GM12801 (cell line): ENCODE data around the gene LAMP2.

Source experiments
- TF ChIP-seq, protein P1 (sequence below): IDR thresholded peaks from one replicate; pipeline ENCODE4 v1.5.1; 2011; ENCODE audit warnings: control low read depth; ENCODE audit not compliant: insufficient read length; ENCODE audit errors: extremely low read depth

LAMP2 gene

DNA sequence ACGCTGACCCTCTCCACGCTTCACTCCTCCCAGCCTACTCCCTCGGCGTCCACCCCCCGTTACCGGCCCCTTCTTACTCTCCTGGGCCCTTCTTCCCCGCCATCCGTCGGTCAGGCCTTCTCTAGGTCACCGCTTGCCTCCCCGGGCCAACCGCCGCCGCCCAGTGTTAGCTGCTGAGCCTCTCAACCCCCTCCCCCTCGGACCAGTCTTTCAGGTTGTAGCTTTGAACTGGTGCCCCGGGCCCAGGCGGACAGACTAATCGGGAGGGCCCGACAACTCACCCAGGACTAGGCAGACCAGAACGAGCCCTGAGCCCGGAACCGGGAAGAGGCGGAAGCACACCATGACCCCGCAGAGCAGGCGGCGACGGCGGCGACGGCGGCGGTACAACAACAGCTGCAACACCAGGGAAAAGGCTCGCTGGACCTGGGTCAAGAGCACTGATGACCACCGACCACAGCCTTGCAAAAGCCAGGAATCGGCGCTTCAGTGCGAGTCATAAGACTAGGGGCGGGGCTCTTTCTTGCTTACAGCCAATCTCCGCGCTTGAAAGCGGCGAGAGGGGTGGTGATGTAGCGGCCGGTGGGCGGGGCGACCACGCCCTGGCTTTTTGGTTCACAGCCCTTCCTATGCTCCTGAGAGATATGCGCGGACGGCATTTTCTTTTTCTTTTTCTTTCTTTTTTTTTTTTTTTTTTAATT, at the start of gene LAMP2:
Gene LAMP2 (minus strand): TSS at position 472 of the 701 bp plus-strand sequence. CDS start 127 bp downstream, at position 345.
- TF ChIP-seq, protein P1, sequence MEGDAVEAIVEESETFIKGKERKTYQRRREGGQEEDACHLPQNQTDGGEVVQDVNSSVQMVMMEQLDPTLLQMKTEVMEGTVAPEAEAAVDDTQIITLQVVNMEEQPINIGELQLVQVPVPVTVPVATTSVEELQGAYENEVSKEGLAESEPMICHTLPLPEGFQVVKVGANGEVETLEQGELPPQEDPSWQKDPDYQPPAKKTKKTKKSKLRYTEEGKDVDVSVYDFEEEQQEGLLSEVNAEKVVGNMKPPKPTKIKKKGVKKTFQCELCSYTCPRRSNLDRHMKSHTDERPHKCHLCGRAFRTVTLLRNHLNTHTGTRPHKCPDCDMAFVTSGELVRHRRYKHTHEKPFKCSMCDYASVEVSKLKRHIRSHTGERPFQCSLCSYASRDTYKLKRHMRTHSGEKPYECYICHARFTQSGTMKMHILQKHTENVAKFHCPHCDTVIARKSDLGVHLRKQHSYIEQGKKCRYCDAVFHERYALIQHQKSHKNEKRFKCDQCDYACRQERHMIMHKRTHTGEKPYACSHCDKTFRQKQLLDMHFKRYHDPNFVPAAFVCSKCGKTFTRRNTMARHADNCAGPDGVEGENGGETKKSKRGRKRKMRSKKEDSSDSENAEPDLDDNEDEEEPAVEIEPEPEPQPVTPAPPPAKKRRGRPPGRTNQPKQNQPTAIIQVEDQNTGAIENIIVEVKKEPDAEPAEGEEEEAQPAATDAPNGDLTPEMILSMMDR, result no peak

DNA sequence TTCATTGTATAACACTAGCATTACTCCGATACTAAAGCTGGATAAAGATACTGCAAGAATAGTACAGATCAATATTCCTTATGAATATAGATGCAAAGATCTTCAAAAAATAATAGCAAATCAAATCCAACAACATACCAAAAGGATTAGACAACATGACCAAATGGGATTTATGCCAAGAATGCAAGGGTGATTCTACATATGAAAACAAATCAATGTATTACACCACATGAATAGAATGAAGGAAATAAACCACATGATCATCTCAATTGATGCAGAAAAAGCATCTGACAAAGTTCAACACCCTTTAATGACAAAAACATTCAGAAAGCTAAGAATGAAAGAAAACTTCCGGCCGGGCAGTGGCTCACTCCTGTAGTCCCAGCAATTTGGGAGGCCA, 48.8 kb upstream of the LAMP2 start:
- TF ChIP-seq, protein P1, result no peak

DNA sequence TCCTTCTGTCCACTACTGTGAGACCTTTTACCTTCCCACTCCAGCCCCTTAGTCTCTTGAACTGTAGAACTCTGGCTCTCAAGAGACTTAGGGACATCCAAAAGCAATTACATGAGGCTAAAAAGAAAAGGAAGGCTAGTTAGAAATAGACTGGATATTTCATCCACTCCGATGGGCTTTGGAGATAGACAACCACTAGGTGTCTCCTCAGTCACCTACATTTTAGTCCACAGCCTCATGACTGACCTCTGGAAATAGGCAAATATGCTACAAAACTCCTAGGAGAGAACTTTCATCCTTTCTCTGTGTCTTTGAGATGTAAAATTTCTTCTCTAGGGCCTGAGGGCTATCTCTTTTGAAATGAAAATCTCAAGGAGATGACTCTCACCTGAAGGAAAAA, 45.1 kb upstream of the LAMP2 start:
- TF ChIP-seq, protein P1, result no peak

GRCh38 chrX:120512627-120513026, 43.5 kb upstream of the LAMP2 start:
- TF ChIP-seq, protein P1, result no peak

DNA sequence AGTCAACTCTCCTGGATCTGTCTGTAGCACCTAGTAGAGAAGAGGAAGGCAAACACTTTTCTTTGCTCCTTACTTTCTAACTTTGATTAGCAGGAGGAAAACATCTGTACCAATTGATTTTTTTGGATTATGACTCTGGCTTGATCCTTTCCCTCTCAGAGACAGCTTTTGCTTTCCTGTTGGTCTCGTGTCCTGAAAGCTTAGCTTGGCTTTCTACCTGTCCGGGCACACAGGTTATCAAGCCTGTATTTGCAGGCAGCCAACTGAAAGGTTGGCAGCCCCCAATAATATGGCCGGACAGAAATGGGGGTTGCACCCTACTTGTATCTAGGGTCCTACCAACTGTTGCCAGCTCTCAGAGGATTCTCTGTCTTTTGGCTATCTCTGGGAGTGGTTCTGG, 43.1 kb upstream of the LAMP2 start:
- TF ChIP-seq, protein P1, result no peak

DNA sequence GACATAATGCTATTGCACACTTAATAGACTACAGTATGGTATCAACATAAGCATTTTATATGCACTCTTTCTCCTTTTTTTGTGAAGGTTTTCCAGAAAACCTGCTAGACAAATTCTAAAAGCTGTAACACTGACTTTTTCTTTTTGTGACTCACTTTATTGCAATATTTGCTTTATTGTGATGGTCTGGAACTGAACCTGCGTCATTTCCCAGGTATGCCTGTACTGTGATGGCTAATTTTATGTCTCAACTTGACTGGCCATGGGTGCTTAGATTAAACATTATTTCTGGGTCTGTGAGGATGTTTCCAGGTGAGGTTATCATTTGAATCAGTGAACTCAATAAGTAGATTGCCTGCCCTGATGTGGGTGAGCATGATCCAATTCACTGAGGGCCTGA, 35.5 kb upstream of the LAMP2 start:
- TF ChIP-seq, protein P1, result no peak

GRCh38 chrX:120499301-120500072, 30.4 kb upstream of the LAMP2 start:
- TF ChIP-seq, protein P1, result no peak
